H1 (cell line): ENCODE data around the gene PI16. TPM values are rescaled to one million over a fixed set of nuclear protein-coding genes. Genes with fewer than 3 reads are reported as not detected.

Experiments used
- CTCF ChIA-PET: fragments of 300-600 bp; sonication (Branson Sonifier 250); formaldehyde crosslinking; loops from one replicate; lab custom pipeline; 2021; ENCODE audit not compliant: partially characterized antibody; lab: Charles Lee
- POLR2A ChIA-PET: fragments of 300-600 bp; sonication (Branson Sonifier 250); formaldehyde crosslinking; loops from one replicate; lab custom pipeline; 2021; ENCODE audit warnings: inconsistent platforms; ENCODE audit not compliant: partially characterized antibody; lab: Charles Lee
- DNase-seq, 2 experiments: peaks; one replicate each; pipeline versions ENCODE4 v3.0.0 to v3.0.0-alpha.2; 2010 to 2022; ENCODE audit warnings: low spot score in 2 of 2, low read depth in 1 of 2, mixed read lengths in 1 of 2
- FAIRE-seq: peaks from 2 replicates; lab custom pipeline; 2011; peaks lifted over from hg19 to GRCh38; lab: Jason Lieb, UNC
- H2AFZ ChIP-seq: 2 replicates; pipeline ENCODE4 v1.8.1; 2012; ENCODE audit warnings: low read length, inconsistent platforms
- H2AK5ac ChIP-seq: 2 replicates; pipeline ENCODE4 v1.6.1; 2013; ENCODE audit warnings: low read depth, low read length
- H2BK120ac ChIP-seq: replicated peaks from 2 replicates; pipeline ENCODE3; 2013; ENCODE audit warnings: low read depth, low read length, inconsistent platforms
- H2BK12ac ChIP-seq: 2 replicates; pipeline ENCODE4 v1.6.1; 2013; ENCODE audit warnings: low read depth, low read length
- H2BK15ac ChIP-seq: 2 replicates; pipeline ENCODE4 v1.6.1; 2013; ENCODE audit warnings: low read length
- H2BK20ac ChIP-seq: 2 replicates; pipeline ENCODE4 v1.6.1; 2013; ENCODE audit warnings: low read length
- H2BK5ac ChIP-seq: 2 replicates; pipeline ENCODE4 v1.6.1; 2013; ENCODE audit warnings: low read depth, low read length
- H3K14ac ChIP-seq: 2 replicates; pipeline ENCODE4 v1.6.1; 2013; ENCODE audit warnings: inconsistent platforms; ENCODE audit not compliant: insufficient read length
- H3K18ac ChIP-seq: 2 replicates; pipeline ENCODE4 v1.6.1; 2013; ENCODE audit warnings: low read length; ENCODE audit errors: extremely low read depth
- H3K23ac ChIP-seq: 2 replicates; pipeline ENCODE4 v1.6.1; 2013; ENCODE audit warnings: inconsistent platforms; ENCODE audit not compliant: insufficient read length
- H3K23me2 ChIP-seq: 2 replicates; pipeline ENCODE4 v1.6.1; 2013; ENCODE audit warnings: low read depth, low read length
- H3K27ac ChIP-seq: 2 replicates; pipeline ENCODE4 v1.6.1; 2011; ENCODE audit warnings: low read depth, low read length, inconsistent platforms
- H3K27me3 ChIP-seq, 4 experiments: replicated peaks in 1 of 4; 1 replicate in 1 of 4; 2 replicates in 3 of 4; pipeline versions ENCODE4 v1.6.1 to v1.8.1; 2011 to 2013; ENCODE audit warnings: low read length in 3 of 4, mild to moderate bottlenecking in 3 of 4, inconsistent platforms in 2 of 4, mixed read lengths in 2 of 4, moderate library complexity in 1 of 4; ENCODE audit not compliant: control insufficient read depth in 3 of 4, insufficient read depth in 3 of 4; ENCODE audit errors: extremely low read depth in 1 of 4
- H3K36me3 ChIP-seq, 4 experiments: 2 replicates each; pipeline versions ENCODE4 v1.6.1 to v1.8.1; 2011 to 2013; ENCODE audit warnings: mild to moderate bottlenecking in 4 of 4, low read length in 3 of 4, moderate library complexity in 2 of 4, control low read depth in 1 of 4, inconsistent platforms in 1 of 4; ENCODE audit not compliant: insufficient read depth in 4 of 4, control insufficient read depth in 2 of 4
- H3K4ac ChIP-seq: replicated peaks from 2 replicates; pipeline ENCODE3; 2013; ENCODE audit warnings: low read length, low read depth, mixed read lengths, inconsistent platforms; ENCODE audit not compliant: insufficient read length
- H3K4me1 ChIP-seq, 4 experiments: replicated peaks in 1 of 4; 1 replicate in 1 of 4; 2 replicates in 3 of 4; pipeline versions ENCODE4 v1.6.1 to v1.8.1; 2011 to 2013; ENCODE audit warnings: low read length in 3 of 4, inconsistent platforms in 2 of 4, mixed read lengths in 1 of 4; ENCODE audit not compliant: insufficient read depth in 4 of 4, control insufficient read depth in 3 of 4
- H3K4me2 ChIP-seq, 2 experiments: 2 replicates each; pipeline versions ENCODE4 v1.6.1 to v1.8.1; 2011 to 2013; ENCODE audit warnings: low read depth in 2 of 2, low read length in 2 of 2, control low read depth in 1 of 2, inconsistent platforms in 1 of 2, mild to moderate bottlenecking in 1 of 2; ENCODE audit not compliant: insufficient read depth in 1 of 2
- H3K4me3 ChIP-seq, 4 experiments: fragments of 200-600, 300-600 bp in 1 of 4; sonication (generic), shearing (Covaris generic), sonication (Bioruptor Twin) in 1 of 4; 2 replicates each; pipeline versions ENCODE4 v1.5.1 to v1.8.1; 2011 to 2016; ENCODE audit warnings: low read length in 4 of 4, low read depth in 3 of 4, control low read depth in 2 of 4, inconsistent platforms in 2 of 4, mild to moderate bottlenecking in 2 of 4, mixed read lengths in 1 of 4, moderate library complexity in 1 of 4; ENCODE audit not compliant: insufficient read depth in 2 of 4; ENCODE audit errors: extremely low read depth in 1 of 4
- H3K56ac ChIP-seq: replicated peaks from 2 replicates; pipeline ENCODE3; 2013; ENCODE audit warnings: low read depth, mild to moderate bottlenecking, mixed read lengths, low read length, inconsistent platforms; ENCODE audit not compliant: insufficient read length
- H3K79me1 ChIP-seq: 2 replicates; pipeline ENCODE4 v1.6.1; 2013; ENCODE audit warnings: low read depth, low read length, control low read depth
- H3K79me2 ChIP-seq, 2 experiments: 2 replicates each; pipeline versions ENCODE4 v1.6.1 to v1.8.1; 2012 to 2013; ENCODE audit warnings: low read length in 2 of 2, mild to moderate bottlenecking in 2 of 2, inconsistent platforms in 1 of 2; ENCODE audit not compliant: insufficient read depth in 2 of 2, control insufficient read depth in 1 of 2
- H3K9ac ChIP-seq, 4 experiments: replicated peaks in 1 of 4; 1 replicate in 1 of 4; 2 replicates in 3 of 4; pipeline versions ENCODE4 v1.6.1 to v1.8.1; 2011 to 2013; ENCODE audit warnings: low read depth in 3 of 4, low read length in 3 of 4, control low read depth in 2 of 4, mild to moderate bottlenecking in 2 of 4, moderate library complexity in 2 of 4, inconsistent platforms in 1 of 4; ENCODE audit errors: extremely low read depth in 1 of 4
- H3K9me3 ChIP-seq, 2 experiments: 2 replicates each; pipeline versions ENCODE4 v1.6.1 to v1.8.1; 2012 to 2013; ENCODE audit warnings: mild to moderate bottlenecking in 2 of 2, moderate library complexity in 2 of 2, control low read depth in 1 of 2, inconsistent platforms in 1 of 2, low read depth in 1 of 2, low read length in 1 of 2, mixed read lengths in 1 of 2; ENCODE audit not compliant: insufficient read depth in 2 of 2
- H4K20me1 ChIP-seq, 2 experiments: replicated peaks in 1 of 2; 2 replicates each; pipeline versions ENCODE3 to v1.8.1; 2011 to 2013; ENCODE audit warnings: inconsistent platforms in 2 of 2, low read length in 2 of 2, mild to moderate bottlenecking in 1 of 2; ENCODE audit not compliant: insufficient read depth in 2 of 2, control insufficient read depth in 1 of 2
- H4K5ac ChIP-seq: 2 replicates; pipeline ENCODE4 v1.6.1; 2013; ENCODE audit warnings: low read length, low read depth, mixed read lengths, inconsistent platforms; ENCODE audit not compliant: insufficient read length
- H4K8ac ChIP-seq: 2 replicates; pipeline ENCODE4 v1.8.0; 2013; ENCODE audit warnings: mild to moderate bottlenecking, moderate library complexity, low read length, inconsistent platforms; ENCODE audit not compliant: insufficient read depth; ENCODE audit errors: extremely low read depth
- H4K91ac ChIP-seq: replicated peaks from 2 replicates; pipeline ENCODE3; 2013; ENCODE audit warnings: low read length, mixed read lengths, inconsistent platforms; ENCODE audit not compliant: insufficient read length
- CREB1 ChIP-seq: IDR thresholded peaks from 2 replicates; pipeline ENCODE4 v1.6.1; 2012; ENCODE audit warnings: inconsistent platforms
- EZH2 ChIP-seq: fragments of 200-600 bp; sonication (generic); IDR thresholded peaks from 2 replicates; pipeline ENCODE4 v1.7.1; 2012; ENCODE audit warnings: low read depth, mild to moderate bottlenecking, moderate library complexity, low read length, inconsistent platforms; ENCODE audit not compliant: severe bottlenecking
- WGBS, 2 experiments: shearing (Covaris generic) in 1 of 2; methylation state at CpG; one replicate each; pipeline versions ENCODE4 v1.1.6 to v1.1.7; 2013 to 2015; ENCODE audit warnings: low lambda C conversion rate in 2 of 2, mixed read lengths in 2 of 2, inconsistent platforms in 1 of 2, low coverage in 1 of 2, missing lambda C conversion rate in 1 of 2; ENCODE audit not compliant: insufficient replicate concordance in 2 of 2, insufficient coverage in 1 of 2, insufficient read length in 1 of 2; ENCODE audit errors: extremely low coverage in 1 of 2, missing lambda C conversion rate in 1 of 2; 5-methylcytosine and 5-hydroxymethylcytosine counted together
- polyA plus RNA-seq, 7 experiments: library from polyadenylated mRNA; depleted of rRNA in 3 of 7; stranded (reverse) in 5 of 7; unstranded in 2 of 7; fragments of >200 nt in 5 of 7; fragments of 200-250 nt in 2 of 7; gene quantifications; 1 replicate in 5 of 7; 2 replicates in 1 of 7; 4 replicates in 1 of 7; pipeline versions ENCODE4 v1.2.1 to v1.2.3, GENCODE V29; 2011 to 2013; ENCODE audit warnings: missing spikeins in 2 of 7, mixed read lengths in 2 of 7
- total RNA-seq: library from RNA; stranded (reverse); fragmentation: NEBNext Ultra II Directional; extraction: Animal tissue kit (Norgen Biotek cat#: 25700); gene quantifications from 2 replicates; pipeline ENCODE4 v1.2.1, GENCODE V29; 2021

PI16 gene
- total and polyA plus RNA-seq, 2 of the 8 experiments (the other 6 are each of a cell fraction or from before 2014, with no cell fraction given): 0.05 TPM; not detected in 1

DNA sequence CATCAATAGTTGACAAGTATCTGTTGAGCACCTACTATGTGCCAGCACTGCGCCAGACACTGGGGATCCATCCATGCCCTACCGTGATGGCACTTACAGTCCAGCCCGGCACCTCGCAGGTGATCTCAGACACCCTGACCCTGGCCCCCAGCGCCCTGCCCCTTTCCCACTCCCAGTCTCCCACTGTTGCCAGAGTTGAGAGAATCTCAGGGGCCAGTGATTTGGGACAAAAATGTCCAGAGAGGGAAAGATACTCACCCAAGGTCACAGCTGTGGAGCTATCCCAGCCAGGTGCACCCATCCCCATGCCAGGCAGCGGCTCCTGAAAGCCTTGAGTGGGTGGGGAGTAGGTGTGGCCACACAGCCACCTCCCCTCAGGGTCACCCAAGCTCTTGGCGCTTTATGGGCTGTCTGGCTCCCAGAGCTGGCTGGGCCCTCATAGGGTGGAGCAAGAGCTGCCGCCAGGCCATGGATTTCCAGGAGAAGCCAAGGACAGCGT is 3.3 kb downstream of the PI16 start:
- Histone ChIP-seq H3K4me2 (no peak overlapping the region), H2AK5ac (no peak overlapping the region), H2BK15ac (no peak overlapping the region), H2BK12ac (no peak overlapping the region), H4K91ac (no peak overlapping the region), H3K4ac (no peak overlapping the region), H3K23ac (no peak overlapping the region), H3K14ac (no peak overlapping the region), H3K36me3 (no peaks in the 10 kb centered on the region), H3K27ac (no peak overlapping the region), H2BK5ac (no peak overlapping the region), H4K8ac (no peak overlapping the region), H3K4me1 (no peaks in the 10 kb centered on the region; a peak in 1 of 7 replicates), H3K56ac (no peak overlapping the region), H2AFZ (no peak overlapping the region), H3K18ac (no peak overlapping the region), H2BK20ac (no peak overlapping the region), H3K79me1 (no peaks in the 10 kb centered on the region), H4K5ac (no peak overlapping the region), H3K9me3 (no peaks in the 10 kb centered on the region), H4K20me1 (peaks cover 0 to 2% of the 10 kb centered on the region in 2 experiments), H3K4me3 (no peak overlapping the region), H3K79me2 (no peaks in the 10 kb centered on the region), H3K9ac (no peak overlapping the region), H2BK120ac (no peak overlapping the region), H3K23me2 (no peaks in the 10 kb centered on the region), H3K27me3 (no peaks in the 10 kb centered on the region)
- FAIRE-seq: no peak
- ChIA-PET POLR2A (interaction anchor here (1.2 to 1.3 kb wide), 2 partner anchors 28 to 300 kb away, joined by 3 to 4 read pairs; partner anchors contain the start of genes MTCH1, TBC1D22B and TMEM217), CTCF (interaction anchor here (1.0 to 4.9 kb wide), 6 partner anchors 19 to 250 kb away, joined by 3 to 27 read pairs (median 4); partner anchors contain the start of gene C6orf89)
- 83% methylated on average over 9 of the region's 9 CpGs; no CpG with 5 or more reads in 1 of the 2 experiments for WGBS, 2 experiments
- no peak for DNase-seq
- TF ChIP-seq CREB1 (no peak), EZH2 (no peak)
